GM23338 (cell line): Measurements from ENCODE around the gene PCSK6. TPM values are rescaled to one million over a fixed set of nuclear protein-coding genes. Genes with fewer than 3 reads are reported as not detected.

Experiments used
- ATAC-seq: fragments of 200-7000 bp; cut with Tn5 transposase; 3 replicates; pipeline ENCODE4 v1.9.1; 2020
- DNase-seq: peaks from one replicate; pipeline ENCODE4 v3.0.0-alpha.2; 2015; ENCODE audit warnings: low spot score
- H2AFZ ChIP-seq: fragments of 200-600 bp; sonication (generic); 2 replicates; pipeline ENCODE4 v1.8.0; 2016; ENCODE audit warnings: antibody characterized with exemption, mild to moderate bottlenecking, moderate library complexity
- H3F3A ChIP-seq: fragments of 200-600 bp; sonication (generic); replicated peaks from 2 replicates; pipeline ENCODE4 v1.8.0; 2017; ENCODE audit warnings: antibody characterized with exemption, mixed run types, low read depth
- H3K27ac ChIP-seq: fragments of 200-600 bp; sonication (generic); 2 replicates; pipeline ENCODE4 v1.6.1; 2016; ENCODE audit warnings: low read depth
- H3K27me3 ChIP-seq: fragments of 200-600 bp; sonication (generic); 2 replicates; pipeline ENCODE4 v1.8.0; 2016; ENCODE audit warnings: mild to moderate bottlenecking, mixed run types, moderate library complexity; ENCODE audit not compliant: insufficient read depth
- H3K36me3 ChIP-seq: fragments of 200-600 bp; sonication (generic); 2 replicates; pipeline ENCODE4 v1.8.0; 2016; ENCODE audit warnings: mild to moderate bottlenecking; ENCODE audit not compliant: insufficient read depth
- H3K4me1 ChIP-seq: fragments of 200-600 bp; sonication (generic); 2 replicates; pipeline ENCODE4 v1.8.0; 2016; ENCODE audit warnings: mild to moderate bottlenecking, moderate library complexity; ENCODE audit not compliant: insufficient read depth
- H3K4me2 ChIP-seq: fragments of 200-600 bp; sonication (generic); 2 replicates; pipeline ENCODE4 v1.7.1; 2017; ENCODE audit warnings: mixed run types
- H3K4me3 ChIP-seq: fragments of 200-600 bp; sonication (generic); 2 replicates; pipeline ENCODE4 v1.6.1; 2016; ENCODE audit warnings: mixed run types
- H3K79me2 ChIP-seq: fragments of 200-600 bp; sonication (generic); replicated peaks from 2 replicates; pipeline ENCODE4 v1.8.0; 2017; ENCODE audit warnings: mild to moderate bottlenecking; ENCODE audit not compliant: insufficient read depth
- H3K9me2 ChIP-seq: fragments of 200-600 bp; sonication (generic); 2 replicates; pipeline ENCODE4 v1.8.0; 2017; ENCODE audit not compliant: insufficient read depth
- H4K20me1 ChIP-seq: fragments of 200-600 bp; sonication (generic); replicated peaks from 2 replicates; pipeline ENCODE4 v1.8.0; 2017; ENCODE audit warnings: mild to moderate bottlenecking; ENCODE audit not compliant: insufficient read depth
- H3K27ac Mint-ChIP-seq: 2 replicates; pipeline ENCODE4 v1.8.0; 2020; ENCODE audit warnings: inconsistent platforms, mild to moderate bottlenecking, moderate library complexity, mixed read lengths
- H3K27me3 Mint-ChIP-seq: 3 replicates; pipeline ENCODE4 v1.8.0; 2022; ENCODE audit warnings: low read depth, mild to moderate bottlenecking, moderate library complexity, mixed read lengths, inconsistent platforms; ENCODE audit not compliant: insufficient read depth, poor library complexity
- H3K36me3 Mint-ChIP-seq: 3 replicates; pipeline ENCODE4 v1.8.0; 2021; ENCODE audit warnings: low read depth, mild to moderate bottlenecking, inconsistent platforms, moderate library complexity, mixed read lengths
- H3K4me1 Mint-ChIP-seq: 3 replicates; pipeline ENCODE4 v1.8.0; 2020; ENCODE audit warnings: mild to moderate bottlenecking, inconsistent platforms, mixed read lengths
- H3K4me3 Mint-ChIP-seq: 3 replicates; pipeline ENCODE4 v1.8.0; 2021; ENCODE audit warnings: moderate library complexity, mild to moderate bottlenecking, inconsistent platforms, mixed read lengths
- H3K9me3 Mint-ChIP-seq: 3 replicates; pipeline ENCODE4 v1.8.0; 2020; ENCODE audit warnings: moderate library complexity, mild to moderate bottlenecking, inconsistent platforms, mixed read lengths
- CREB1 ChIP-seq: fragments of 250-450 bp; sonication (Bioruptor Pico); IDR thresholded peaks from 2 replicates; pipeline ENCODE4 v1.5.0; 2020; ENCODE audit warnings: low read depth, mild to moderate bottlenecking, moderate library complexity
- EZH2 ChIP-seq: fragments of 200-600 bp; sonication (generic); IDR thresholded peaks from one replicate; pipeline ENCODE4 v1.8.0; 2017; ENCODE audit warnings: antibody characterized with exemption, mild to moderate bottlenecking, low read depth; ENCODE audit not compliant: unreplicated experiment
- EZH2phosphoT487 ChIP-seq: fragments of 200-600 bp; sonication (generic); IDR thresholded peaks from one replicate; pipeline ENCODE4 v1.8.1; 2018; ENCODE audit warnings: antibody characterized with exemption; ENCODE audit not compliant: unreplicated experiment
- JUNB ChIP-seq: IDR thresholded peaks from one replicate; pipeline ENCODE4 v1.6.1; 2016; ENCODE audit warnings: antibody characterized with exemption; ENCODE audit not compliant: unreplicated experiment
- NANOG ChIP-seq: IDR thresholded peaks from 2 replicates; pipeline ENCODE4 v1.6.1; 2016; ENCODE audit warnings: antibody characterized with exemption, borderline replicate concordance
- POLR2AphosphoS5 ChIP-seq: IDR thresholded peaks from 2 replicates; pipeline ENCODE4 v1.6.1; 2016; ENCODE audit warnings: antibody characterized with exemption, low read depth
- REST ChIP-seq: IDR thresholded peaks from one replicate; pipeline ENCODE4 v1.6.1; 2018; ENCODE audit warnings: antibody characterized with exemption; ENCODE audit not compliant: unreplicated experiment
- STAT1 ChIP-seq: IDR thresholded peaks from one replicate; pipeline ENCODE4 v1.6.1; 2016; ENCODE audit warnings: antibody characterized with exemption; ENCODE audit not compliant: unreplicated experiment
- ZNF114 ChIP-seq: fragments of 250-450 bp; sonication (Bioruptor Pico); IDR thresholded peaks from 2 replicates; pipeline ENCODE4 v1.5.0; 2020; ENCODE audit warnings: mild to moderate bottlenecking, moderate library complexity
- ZNF331 ChIP-seq: fragments of 250-450 bp; sonication (Bioruptor Pico); IDR thresholded peaks from 2 replicates; pipeline ENCODE4 v1.5.0; 2020; ENCODE audit warnings: low read depth, mild to moderate bottlenecking, moderate library complexity
- polyA plus RNA-seq: library from polyadenylated mRNA; unstranded; fragments of >200 nt; fragmentation: Nextera tagmentation; extraction: Ambion mirVana; gene quantifications from 2 replicates; pipeline ENCODE4 v1.2.1, GENCODE V29; 2016
- total RNA-seq: library from RNA; depleted of rRNA; stranded (reverse); fragments of >200 nt; shearing (Covaris generic); gene quantifications from 2 replicates; pipeline ENCODE4 v1.2.3, GENCODE V29; 2014
- TF ChIP-seq, protein P1 (sequence below), 2 experiments: fragments of 200-600 bp in 1 of 2; sonication (generic) in 1 of 2; conservative IDR thresholded peaks; 2 replicates each; pipeline versions ENCODE4 v1.5.1 to v1.6.1; 2016 to 2017; ENCODE audit warnings: antibody characterized with exemption in 2 of 2, low read depth in 2 of 2, mild to moderate bottlenecking in 2 of 2, moderate library complexity in 1 of 2
- TF ChIP-seq, protein P2 (sequence below): fragments of 250-450 bp; sonication (Bioruptor Pico); IDR thresholded peaks from 2 replicates; pipeline ENCODE4 v1.5.0; 2020; ENCODE audit warnings: mild to moderate bottlenecking, moderate library complexity

The PCSK6 gene
- total and polyA plus RNA-seq, 2 experiments from 2014 or later: 1.7 to 6.7 TPM

DNA sequence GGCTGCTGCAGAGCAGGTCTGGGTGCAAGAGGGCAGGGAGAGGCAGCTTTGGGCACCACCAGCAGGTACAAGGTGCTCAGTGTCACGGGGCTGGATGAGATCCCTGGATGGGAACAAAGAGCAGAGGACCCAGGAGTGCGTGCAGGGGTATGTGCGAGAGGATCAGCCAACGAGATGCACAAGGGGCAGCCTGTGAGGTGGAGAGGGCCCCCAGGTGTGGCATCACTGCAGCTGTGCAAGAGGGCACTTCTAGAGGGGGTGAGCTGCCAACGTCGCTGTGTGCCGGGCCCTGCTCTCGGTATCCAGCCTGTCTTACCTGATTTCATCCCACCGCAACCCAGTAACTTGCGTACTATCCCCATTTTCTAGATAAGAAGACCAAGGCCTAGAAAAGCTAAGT, 127.1 kb downstream of the PCSK6 start:
- TF ChIP-seq ZNF331 (CRISPR knock-in tag): no peak
- Histone ChIP-seq H3F3A (no peaks in the 10 kb centered on the region), H3K4me3 (no peak overlapping the region), H3K4me1 (no peaks in the 10 kb centered on the region), H2AFZ (no peak overlapping the region), H4K20me1 (no peaks in the 10 kb centered on the region), H3K9me2 (no peaks in the 10 kb centered on the region), H3K27ac (no peak overlapping the region), H3K79me2 (no peaks in the 10 kb centered on the region), H3K36me3 (no peaks in the 10 kb centered on the region), H3K4me2 (no peak overlapping the region), H3K27me3 (no peaks in the 10 kb centered on the region)
- H3K4me3 Mint-ChIP-seq: no peak overlapping the region
- H3K27ac Mint-ChIP-seq: no peak overlapping the region
- no peak for DNase-seq
- H3K36me3 Mint-ChIP-seq: peaks cover 7% of the 10 kb centered on the region
- H3K9me3 Mint-ChIP-seq: peaks cover 2% of the 10 kb centered on the region; the same call in 2 of the 3 replicates
- no peak for ATAC-seq
- peaks cover 6% of the 10 kb centered on the region for H3K27me3 Mint-ChIP-seq
- peaks cover 10% of the 10 kb centered on the region for H3K4me1 Mint-ChIP-seq

DNA sequence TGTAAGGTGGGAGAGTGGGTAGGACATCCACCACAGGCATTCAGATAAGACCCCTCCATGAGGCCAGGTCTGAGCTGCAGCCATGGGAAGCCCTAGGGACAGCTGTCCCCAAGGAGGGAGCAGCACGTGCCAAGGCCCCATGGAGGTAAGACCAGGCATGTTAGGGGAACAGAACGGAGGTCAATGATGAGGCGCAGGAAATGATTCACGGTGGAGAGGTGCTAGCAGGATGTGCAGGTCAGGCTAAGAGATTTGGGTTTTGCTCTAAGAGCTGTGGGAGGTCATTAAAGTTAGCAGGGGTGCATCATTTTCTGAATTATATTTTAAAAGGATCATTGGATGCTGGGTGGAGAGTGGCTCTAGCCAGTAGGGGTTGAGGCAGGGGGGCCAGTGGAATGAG, 128.1 kb downstream of the PCSK6 start:
- Histone ChIP-seq H3K27ac (no peak overlapping the region), H3K4me2 (no peak overlapping the region), H3K9me2 (no peaks in the 10 kb centered on the region), H2AFZ (no peak overlapping the region), H4K20me1 (no peaks in the 10 kb centered on the region), H3K4me3 (no peak overlapping the region), H3F3A (no peaks in the 10 kb centered on the region), H3K79me2 (no peaks in the 10 kb centered on the region), H3K36me3 (no peaks in the 10 kb centered on the region), H3K27me3 (no peaks in the 10 kb centered on the region), H3K4me1 (no peaks in the 10 kb centered on the region)
- DNase-seq (no peak), ATAC-seq (no peak)
- Mint-ChIP-seq H3K27me3 (peaks cover 6% of the 10 kb centered on the region), H3K36me3 (peaks cover 7% of the 10 kb centered on the region), H3K4me1 (peaks cover 10% of the 10 kb centered on the region), H3K4me3 (no peak overlapping the region), H3K27ac (no peak overlapping the region), H3K9me3 (peaks cover 2% of the 10 kb centered on the region; the same call in 2 of the 3 replicates)
- TF ChIP-seq ZNF114 (CRISPR knock-in tag) (no peak), EZH2phosphoT487 (no peak), ZNF331 (CRISPR knock-in tag) (no peak), CREB1 (CRISPR knock-in tag) (no peak), POLR2AphosphoS5 (no peak), REST (no peak), STAT1 (no peak), EZH2 (no peak), NANOG (no peak), JUNB (no peak)
- TF ChIP-seq, protein P1, sequence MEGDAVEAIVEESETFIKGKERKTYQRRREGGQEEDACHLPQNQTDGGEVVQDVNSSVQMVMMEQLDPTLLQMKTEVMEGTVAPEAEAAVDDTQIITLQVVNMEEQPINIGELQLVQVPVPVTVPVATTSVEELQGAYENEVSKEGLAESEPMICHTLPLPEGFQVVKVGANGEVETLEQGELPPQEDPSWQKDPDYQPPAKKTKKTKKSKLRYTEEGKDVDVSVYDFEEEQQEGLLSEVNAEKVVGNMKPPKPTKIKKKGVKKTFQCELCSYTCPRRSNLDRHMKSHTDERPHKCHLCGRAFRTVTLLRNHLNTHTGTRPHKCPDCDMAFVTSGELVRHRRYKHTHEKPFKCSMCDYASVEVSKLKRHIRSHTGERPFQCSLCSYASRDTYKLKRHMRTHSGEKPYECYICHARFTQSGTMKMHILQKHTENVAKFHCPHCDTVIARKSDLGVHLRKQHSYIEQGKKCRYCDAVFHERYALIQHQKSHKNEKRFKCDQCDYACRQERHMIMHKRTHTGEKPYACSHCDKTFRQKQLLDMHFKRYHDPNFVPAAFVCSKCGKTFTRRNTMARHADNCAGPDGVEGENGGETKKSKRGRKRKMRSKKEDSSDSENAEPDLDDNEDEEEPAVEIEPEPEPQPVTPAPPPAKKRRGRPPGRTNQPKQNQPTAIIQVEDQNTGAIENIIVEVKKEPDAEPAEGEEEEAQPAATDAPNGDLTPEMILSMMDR (conservative IDR thresholded peaks at IDR 0.05; ENCODE audit: low read depth in 2 of 2): no peak
- TF ChIP-seq, protein P2, sequence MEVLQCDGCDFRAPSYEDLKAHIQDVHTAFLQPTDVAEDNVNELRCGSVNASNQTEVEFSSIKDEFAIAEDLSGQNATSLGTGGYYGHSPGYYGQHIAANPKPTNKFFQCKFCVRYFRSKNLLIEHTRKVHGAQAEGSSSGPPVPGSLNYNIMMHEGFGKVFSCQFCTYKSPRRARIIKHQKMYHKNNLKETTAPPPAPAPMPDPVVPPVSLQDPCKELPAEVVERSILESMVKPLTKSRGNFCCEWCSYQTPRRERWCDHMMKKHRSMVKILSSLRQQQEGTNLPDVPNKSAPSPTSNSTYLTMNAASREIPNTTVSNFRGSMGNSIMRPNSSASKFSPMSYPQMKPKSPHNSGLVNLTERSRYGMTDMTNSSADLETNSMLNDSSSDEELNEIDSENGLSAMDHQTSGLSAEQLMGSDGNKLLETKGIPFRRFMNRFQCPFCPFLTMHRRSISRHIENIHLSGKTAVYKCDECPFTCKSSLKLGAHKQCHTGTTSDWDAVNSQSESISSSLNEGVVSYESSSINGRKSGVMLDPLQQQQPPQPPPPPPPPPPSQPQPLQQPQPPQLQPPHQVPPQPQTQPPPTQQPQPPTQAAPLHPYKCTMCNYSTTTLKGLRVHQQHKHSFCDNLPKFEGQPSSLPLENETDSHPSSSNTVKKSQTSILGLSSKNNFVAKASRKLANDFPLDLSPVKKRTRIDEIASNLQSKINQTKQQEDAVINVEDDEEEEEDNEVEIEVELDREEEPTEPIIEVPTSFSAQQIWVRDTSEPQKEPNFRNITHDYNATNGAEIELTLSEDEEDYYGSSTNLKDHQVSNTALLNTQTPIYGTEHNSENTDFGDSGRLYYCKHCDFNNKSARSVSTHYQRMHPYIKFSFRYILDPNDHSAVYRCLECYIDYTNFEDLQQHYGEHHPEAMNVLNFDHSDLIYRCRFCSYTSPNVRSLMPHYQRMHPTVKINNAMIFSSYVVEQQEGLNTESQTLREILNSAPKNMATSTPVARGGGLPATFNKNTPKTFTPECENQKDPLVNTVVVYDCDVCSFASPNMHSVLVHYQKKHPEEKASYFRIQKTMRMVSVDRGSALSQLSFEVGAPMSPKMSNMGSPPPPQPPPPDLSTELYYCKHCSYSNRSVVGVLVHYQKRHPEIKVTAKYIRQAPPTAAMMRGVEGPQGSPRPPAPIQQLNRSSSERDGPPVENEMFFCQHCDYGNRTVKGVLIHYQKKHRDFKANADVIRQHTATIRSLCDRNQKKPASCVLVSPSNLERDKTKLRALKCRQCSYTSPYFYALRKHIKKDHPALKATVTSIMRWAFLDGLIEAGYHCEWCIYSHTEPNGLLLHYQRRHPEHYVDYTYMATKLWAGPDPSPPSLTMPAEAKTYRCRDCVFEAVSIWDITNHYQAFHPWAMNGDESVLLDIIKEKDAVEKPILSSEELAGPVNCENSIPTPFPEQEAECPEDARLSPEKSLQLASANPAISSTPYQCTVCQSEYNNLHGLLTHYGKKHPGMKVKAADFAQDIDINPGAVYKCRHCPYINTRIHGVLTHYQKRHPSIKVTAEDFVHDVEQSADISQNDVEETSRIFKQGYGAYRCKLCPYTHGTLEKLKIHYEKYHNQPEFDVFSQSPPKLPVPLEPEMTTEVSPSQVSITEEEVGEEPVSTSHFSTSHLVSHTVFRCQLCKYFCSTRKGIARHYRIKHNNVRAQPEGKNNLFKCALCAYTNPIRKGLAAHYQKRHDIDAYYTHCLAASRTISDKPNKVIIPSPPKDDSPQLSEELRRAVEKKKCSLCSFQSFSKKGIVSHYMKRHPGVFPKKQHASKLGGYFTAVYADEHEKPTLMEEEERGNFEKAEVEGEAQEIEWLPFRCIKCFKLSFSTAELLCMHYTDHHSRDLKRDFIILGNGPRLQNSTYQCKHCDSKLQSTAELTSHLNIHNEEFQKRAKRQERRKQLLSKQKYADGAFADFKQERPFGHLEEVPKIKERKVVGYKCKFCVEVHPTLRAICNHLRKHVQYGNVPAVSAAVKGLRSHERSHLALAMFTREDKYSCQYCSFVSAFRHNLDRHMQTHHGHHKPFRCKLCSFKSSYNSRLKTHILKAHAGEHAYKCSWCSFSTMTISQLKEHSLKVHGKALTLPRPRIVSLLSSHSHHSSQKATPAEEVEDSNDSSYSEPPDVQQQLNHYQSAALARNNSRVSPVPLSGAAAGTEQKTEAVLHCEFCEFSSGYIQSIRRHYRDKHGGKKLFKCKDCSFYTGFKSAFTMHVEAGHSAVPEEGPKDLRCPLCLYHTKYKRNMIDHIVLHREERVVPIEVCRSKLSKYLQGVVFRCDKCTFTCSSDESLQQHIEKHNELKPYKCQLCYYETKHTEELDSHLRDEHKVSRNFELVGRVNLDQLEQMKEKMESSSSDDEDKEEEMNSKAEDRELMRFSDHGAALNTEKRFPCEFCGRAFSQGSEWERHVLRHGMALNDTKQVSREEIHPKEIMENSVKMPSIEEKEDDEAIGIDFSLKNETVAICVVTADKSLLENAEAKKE (CRISPR knock-in tag): no peak
